Globus pallidus (tissue), 1 donor: Measurements from ENCODE around the gene GPX2.

Experiments used
- DNase-seq: peaks from one replicate; pipeline ENCODE4 v3.0.0-alpha.2; 2015; ENCODE audit warnings: low spot score

The GPX2 gene

GRCh38 chr14:64960762-64961276 lies 18.3 kb upstream of the GPX2 start:
- DNase-seq: no peak

- no peak for DNase-seq
Measured at GRCh38 chr14:64958743-64959142, 16.2 kb upstream of the GPX2 start.

DNA sequence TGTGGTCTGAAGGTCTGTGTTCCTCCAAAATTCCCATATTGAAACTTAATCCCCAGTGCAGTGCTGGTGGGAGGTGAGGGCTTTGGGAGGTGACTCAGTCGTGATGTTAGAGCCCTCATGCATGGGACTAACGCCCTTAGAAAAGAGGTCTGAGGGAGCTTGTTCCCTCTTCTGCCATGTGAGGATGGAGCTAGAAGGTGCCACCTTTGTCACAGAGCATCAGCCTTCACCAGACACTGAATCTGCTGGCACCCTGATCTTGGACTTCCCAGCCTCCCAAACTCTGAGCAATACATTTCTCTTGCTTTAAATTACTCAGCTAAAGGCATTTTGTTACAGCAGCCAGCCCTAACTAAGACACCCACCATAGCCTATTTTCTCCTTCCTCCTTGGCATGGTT lies 15.7 kb upstream of the GPX2 start:
- no peak for DNase-seq

DNA sequence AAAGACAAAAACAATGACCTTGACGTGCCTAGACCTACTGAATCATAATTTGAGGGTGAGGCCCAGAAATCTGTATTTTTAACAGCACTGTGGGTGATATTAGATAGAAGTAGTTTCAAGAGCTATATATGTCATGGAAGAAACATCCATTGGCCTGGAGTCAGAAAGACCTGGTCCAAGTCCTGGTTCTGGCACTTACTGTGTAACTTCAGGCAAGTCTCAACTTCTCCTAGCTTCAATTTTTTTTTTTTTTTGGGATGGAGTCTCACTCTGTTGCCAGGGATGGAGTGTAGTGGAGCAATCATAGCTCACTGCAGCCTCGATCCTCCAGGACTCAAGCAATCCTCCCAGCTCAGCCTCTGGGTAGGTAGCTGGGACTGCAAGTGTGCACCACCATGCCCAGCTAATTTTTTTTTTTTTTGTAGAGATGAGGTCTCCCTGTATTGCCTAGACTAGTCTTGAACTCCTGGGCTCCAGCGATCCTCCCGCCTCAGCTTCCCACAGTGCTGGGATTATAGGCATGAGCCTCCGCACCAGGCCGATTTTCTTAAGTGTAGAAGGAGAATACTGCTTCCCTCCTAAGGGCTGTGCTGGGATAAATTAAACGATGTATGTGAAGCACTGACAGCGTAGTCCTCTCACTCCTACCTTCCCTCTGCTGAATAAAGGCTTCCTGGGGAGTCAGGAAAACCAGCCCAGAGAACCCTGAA lies 14.3 kb upstream of the GPX2 start:
- no peak for DNase-seq

- no peak for DNase-seq
Measured at GRCh38 chr14:64955297-64955696, 12.8 kb upstream of the GPX2 start.

- no peak for DNase-seq
Measured at GRCh38 chr14:64954491-64955240, 12.1 kb upstream of the GPX2 start.

GRCh38 chr14:64953661-64954060 lies 11.1 kb upstream of the GPX2 start:
- DNase-seq: no peak

DNA sequence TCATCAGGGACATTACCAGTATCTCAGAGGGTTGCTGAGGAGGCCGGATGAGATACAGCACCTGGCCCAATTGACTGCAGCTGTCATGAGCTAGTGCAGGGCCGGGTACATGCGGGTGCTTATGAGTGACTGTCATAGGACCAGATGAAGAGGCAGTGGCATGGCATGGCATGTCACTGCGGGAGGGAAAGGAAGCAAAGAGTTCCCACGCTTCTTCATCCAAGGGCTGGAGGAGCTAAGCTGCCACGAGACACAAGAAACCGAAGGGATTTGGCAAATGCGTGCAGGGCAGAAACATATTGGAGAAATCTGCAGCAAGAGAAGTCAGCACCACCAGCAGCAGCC lies 10.7 kb upstream of the GPX2 start:
- DNase-seq: no peak

DNA sequence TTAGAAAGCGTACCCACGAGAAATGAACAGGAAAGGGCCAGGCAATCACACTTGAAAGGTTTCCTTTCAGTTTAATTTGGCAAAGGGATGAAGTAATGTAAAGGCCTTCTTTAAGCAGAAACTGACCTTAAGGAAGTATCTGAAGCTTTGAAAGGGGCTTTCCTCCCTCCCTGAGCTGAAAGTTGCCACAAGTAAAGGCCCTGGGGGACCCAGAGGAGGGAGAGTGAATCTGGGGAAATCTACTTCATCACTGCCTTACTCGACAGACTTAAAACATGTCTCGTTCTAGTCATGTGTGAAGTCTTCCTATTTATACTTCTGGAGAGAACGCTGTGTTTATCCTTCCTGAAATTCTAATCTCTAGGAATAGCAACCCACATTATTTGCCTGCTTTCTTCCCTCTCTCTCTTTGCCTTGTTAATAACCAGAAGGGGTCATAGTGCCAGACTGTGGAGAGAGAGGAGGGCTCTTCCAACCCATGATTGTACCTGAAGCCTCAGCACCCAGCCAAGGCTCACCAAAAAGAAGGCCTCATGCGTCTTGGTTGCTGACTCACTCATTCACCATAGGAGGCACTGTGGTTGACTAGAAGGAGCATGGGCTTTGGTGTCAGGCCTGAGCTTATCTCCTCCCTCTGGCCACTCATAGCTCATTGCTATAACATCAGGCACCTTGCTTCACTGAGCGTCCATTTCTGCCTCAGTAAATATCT lies 10.2 kb upstream of the GPX2 start:
- DNase-seq: no peak

DNA sequence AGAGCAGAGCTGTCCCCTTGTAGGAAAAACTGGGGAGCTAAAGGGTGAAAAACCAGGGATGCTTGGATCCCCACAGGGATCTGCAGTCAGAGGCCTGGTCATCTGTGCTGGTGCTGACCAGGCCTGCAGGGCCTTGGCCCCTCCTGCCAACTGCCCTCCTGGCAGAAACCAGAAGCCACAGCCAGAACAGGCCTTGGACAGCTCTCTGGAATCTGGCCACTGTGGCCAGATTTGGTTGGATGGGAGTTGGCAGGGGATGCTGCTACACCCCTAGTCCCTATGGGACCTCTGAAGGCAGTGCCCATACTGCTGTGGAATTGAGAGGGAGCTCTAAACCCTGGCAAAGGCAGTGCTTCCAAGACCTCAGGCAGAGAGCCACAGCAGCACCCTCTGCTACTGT lies 9.2 kb upstream of the GPX2 start:
- no peak for DNase-seq

DNA sequence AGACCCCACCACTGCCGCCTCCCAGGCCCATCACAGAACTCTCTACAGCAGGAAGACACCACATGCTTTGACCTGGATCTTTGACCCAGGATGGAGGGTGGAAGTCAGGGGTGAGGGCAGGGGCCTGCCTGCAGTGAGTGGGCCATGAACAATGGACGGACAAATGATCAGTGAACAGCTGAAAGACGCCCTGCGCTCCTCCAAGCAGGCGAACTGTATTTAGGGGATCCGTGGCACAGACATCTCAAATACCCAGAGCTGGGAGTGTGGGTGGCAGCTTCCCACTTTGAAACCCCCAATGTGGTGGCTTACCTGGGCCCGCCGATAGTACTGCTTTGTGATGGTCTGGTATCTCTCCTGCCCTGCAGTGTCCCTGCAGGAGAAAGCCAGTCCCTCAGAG lies 8.7 kb upstream of the GPX2 start:
- DNase-seq: no peak

DNA sequence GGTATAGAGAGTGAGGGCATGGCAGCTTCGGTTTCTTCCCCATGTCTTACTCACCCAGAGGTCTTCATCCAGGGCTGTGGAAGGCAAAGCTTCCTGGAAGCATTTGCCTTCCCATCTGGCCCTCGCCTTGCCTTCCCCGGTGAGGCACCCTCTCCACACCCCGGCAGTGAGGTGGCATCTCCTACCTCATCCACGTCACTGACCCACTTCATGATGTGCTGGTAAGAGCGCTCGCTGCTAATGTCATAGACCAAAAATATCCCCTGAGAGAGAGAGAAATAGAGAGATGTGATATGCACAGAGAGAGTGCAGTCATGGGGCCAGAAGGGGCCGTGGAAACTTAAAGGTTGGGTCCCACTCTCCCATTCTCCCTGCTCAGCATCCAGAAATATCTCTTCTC lies 8.3 kb upstream of the GPX2 start:
- no peak for DNase-seq

GRCh38 chr14:64948612-64949210 lies 6.2 kb upstream of the GPX2 start:
- DNase-seq: no peak

- DNase-seq: no peak
Measured at GRCh38 chr14:64947710-64948611, 5.4 kb upstream of the GPX2 start.

- DNase-seq: no peak
Measured at GRCh38 chr14:64946310-64947045, 3.9 kb upstream of the GPX2 start.

DNA sequence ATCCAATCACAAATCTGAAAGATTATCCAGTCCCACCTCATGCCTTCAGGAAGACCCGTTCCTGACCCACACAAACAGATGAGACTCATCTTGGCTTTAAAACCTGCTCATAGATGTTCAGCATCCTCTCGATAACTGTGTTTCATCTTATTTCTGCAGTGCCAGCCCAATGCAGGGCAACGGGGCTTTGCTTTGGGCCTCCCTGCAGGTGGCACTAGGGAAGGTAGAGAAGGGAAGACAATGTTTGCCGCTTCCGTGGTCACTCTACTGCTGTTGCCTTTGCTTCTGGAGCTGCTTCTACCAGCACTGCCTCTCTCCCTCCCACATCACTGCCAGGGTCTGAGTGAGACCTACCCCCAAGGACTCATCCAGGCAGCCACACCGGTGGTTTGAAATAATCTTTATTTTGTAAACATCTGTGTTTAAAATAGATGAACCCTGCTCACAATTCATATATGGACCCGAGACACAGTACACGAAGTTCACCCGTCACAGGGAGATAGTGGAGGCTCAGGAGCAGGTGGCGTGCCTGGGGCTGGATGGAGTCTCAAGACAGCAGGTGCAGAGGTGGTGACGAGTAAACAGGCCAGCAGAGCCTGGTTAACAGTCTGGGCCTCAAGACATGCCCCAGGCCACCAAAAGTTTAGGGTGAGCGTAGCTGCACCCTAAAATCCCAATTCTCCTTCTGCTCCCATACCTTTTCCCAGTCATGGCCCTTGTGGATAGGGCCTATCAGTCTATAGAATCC lies 3.1 kb upstream of the GPX2 start:
- no peak for DNase-seq

- no peak for DNase-seq
Measured at GRCh38 chr14:64944861-64945260, 2.3 kb upstream of the GPX2 start.

DNA sequence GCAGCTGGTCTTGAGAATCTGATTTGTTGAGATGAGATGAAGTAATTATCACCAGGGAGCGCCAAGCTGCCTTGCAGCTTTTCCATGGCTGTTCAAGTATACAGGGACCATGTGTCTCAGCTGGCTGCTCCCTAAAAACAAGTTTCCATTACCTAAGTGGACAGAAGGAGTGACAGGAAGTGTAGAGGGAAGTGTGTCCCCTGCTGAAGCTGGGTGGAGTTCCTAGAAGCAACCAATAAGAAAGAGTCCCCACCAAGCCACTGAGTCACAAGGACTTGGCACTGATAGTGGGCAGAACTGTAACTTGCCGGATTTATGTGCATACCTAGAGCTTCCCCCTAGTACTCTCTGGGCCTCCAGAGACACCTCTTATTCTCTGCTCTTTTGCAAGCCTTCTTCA lies 1.5 kb upstream of the GPX2 start:
- no peak for DNase-seq

DNA sequence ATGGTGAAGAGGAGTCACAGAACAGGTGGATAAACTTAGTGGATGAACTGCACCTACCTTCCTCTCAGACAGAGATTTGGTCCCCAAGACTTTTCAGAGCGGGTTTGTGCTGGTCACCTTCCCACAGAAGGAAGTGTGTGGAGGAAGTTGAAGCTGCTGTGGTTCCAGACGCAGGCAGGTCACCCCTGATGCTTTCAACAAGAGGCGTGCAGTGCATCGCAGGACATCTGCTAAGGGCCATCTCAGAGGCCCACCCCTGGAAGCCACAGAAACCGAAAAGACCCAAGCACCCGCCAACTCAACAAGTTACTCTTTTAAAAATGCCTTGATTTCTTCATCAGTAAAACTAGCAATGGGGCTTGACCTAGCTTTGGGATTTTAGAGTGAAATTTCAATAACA lies 1.0 kb upstream of the GPX2 start:
- no peak for DNase-seq

GRCh38 chr14:64940336-64940910 lies 2.1 kb downstream of the GPX2 start:
- no peak for DNase-seq
